Measurements from ENCODE around the gene RBM6. TPM values are rescaled to one million over a fixed set of nuclear protein-coding genes. Genes with fewer than 3 reads are reported as not detected.
A peak's percentile ranks its signal among the peaks of the same experiment; 100 is the strongest.
"Not testable (repeated sequence)": the region's sequence is repeated elsewhere in the genome, so short reads cannot be mapped to it uniquely, and the experiment has no call there.

RBM6 gene, protein sequence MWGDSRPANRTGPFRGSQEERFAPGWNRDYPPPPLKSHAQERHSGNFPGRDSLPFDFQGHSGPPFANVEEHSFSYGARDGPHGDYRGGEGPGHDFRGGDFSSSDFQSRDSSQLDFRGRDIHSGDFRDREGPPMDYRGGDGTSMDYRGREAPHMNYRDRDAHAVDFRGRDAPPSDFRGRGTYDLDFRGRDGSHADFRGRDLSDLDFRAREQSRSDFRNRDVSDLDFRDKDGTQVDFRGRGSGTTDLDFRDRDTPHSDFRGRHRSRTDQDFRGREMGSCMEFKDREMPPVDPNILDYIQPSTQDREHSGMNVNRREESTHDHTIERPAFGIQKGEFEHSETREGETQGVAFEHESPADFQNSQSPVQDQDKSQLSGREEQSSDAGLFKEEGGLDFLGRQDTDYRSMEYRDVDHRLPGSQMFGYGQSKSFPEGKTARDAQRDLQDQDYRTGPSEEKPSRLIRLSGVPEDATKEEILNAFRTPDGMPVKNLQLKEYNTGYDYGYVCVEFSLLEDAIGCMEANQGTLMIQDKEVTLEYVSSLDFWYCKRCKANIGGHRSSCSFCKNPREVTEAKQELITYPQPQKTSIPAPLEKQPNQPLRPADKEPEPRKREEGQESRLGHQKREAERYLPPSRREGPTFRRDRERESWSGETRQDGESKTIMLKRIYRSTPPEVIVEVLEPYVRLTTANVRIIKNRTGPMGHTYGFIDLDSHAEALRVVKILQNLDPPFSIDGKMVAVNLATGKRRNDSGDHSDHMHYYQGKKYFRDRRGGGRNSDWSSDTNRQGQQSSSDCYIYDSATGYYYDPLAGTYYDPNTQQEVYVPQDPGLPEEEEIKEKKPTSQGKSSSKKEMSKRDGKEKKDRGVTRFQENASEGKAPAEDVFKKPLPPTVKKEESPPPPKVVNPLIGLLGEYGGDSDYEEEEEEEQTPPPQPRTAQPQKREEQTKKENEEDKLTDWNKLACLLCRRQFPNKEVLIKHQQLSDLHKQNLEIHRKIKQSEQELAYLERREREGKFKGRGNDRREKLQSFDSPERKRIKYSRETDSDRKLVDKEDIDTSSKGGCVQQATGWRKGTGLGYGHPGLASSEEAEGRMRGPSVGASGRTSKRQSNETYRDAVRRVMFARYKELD
- 19.2 and 36.7 TPM in 2 replicates for total RNA-seq

DNA sequence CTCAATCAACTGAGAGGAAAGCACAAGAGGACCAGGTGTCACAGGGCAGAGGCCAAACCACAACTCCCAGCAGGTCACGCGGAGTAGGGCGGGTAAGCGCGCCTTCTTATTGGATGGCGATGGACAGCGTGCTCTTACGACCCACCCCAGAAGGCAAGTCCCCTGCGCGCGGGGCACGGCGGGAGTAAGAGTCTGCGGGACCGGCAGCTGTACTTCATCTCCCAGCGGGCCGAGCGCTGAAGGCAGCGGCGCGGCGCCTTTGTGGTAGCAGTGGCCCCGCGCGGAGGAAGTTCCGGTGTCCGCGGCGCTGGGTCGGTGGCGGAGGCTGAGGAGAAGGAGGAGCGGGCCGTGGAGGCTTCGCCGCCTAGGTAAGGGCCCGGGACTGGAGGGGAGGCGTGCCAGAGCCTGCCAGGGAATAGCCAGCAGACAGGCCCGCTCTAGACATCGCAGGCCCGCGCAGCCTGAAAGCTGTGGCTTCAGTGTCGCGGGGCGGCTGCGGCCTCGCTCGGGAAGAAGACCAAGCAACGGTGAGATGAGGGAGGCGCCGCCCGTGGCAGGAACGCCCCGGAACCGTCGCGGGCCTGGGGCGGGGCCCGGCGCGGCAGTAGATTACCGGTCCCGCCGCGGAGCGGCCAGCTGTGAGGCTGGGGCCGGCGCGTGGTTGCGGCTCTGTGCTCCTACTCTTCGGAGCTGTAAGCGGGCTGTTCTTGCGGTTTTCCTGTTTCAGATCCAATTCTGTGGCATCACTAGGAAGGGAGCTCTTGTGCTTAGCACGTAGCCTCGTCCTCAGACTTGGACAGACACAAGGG is at the start of gene RBM6:
Gene RBM6, plus strand, starts transcription at position 293 of the 809 bp plus-strand sequence. CDS start 22,492 bp downstream, outside the sequence.
- peak; percentile 98 to 99 for DNase-seq (ENCODE audit: low read depth in 2 of 2)

DNA sequence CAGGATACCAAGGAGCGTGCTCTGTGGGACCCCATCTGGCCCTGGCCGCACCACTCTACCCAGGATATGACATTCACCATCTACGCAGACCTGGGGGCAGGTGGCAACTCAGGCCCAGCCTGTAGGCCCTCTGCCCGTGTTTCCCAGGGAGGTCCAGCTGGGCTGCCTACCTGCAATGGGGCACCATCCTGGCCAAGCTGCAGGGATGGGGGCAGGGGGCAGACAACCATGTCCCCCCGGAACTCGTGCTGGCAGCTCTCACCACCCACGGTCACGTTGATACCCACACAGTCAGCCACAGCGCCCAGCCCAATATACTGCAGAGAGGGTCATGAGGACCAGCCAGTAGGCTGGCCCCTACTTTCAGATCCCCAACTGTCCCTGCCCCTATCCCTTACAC is 44.2 kb upstream of the RBM6 start:
- DNase-seq (ENCODE audit: low read depth in 2 of 2), result no peak

DNA sequence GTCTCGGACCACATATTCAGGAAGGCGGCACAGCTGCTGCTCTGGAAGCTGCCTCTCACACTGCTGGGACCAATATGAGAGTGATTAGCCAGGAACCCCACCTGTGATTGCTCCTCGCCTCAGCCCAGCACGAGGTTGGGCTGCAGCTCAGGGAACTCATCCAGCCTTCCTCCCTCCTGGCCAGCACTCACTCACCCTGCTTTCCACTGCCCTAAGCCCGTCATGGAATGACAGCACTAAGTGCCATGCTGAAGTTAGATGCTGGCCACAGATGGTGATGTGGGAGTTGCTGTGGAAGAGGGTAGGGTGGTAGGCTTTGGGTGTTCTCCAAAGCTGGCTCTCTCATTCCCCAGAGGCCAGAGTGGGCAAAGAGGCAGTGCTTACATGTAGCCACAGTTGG is 43.6 kb upstream of the RBM6 start:
- no peak for DNase-seq (ENCODE audit: low read depth in 2 of 2)

DNA sequence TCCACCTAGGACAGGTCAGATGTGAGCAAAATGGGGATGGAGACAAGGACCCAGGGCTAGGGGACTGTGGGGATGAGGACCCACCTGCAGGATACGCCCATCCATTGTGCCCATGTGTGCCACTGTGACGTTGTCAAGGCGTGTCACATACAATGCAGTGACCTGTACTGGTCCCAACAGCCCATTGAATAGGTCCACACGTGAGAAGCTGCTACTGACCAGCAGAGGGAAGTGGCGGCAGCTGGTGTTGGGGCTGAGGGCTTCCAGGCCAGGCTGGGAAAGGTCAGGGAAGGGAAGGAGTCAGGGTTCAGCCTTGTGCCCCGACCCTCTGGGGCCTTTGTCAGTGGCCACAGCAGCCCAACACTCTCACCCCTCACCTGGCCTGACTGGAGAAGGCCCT is 41.0 kb upstream of the RBM6 start:
- no peak for DNase-seq (ENCODE audit: low read depth in 2 of 2)

DNA sequence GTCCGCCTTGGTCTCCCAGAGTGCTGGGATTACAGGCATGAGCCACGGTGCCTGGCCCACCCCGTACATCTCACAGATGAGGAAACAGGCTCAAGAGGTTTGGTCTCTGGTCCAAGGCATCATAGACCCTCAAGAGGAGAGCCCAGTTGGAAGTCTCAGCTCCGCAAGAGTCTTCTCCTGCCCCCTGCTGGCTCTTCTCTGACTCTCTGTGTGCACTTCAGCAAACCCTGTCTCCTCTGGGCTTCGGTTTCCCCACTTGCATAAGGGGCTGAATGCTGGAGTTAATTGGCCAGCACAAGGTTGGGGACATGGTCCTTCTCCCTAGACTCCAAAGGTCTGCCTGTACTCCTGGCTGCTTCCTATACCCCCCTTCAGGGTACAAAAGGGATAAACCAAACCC is 40.1 kb upstream of the RBM6 start:
- DNase-seq (ENCODE audit: low read depth in 2 of 2), result peak in 1 of 2 donors; percentile 47

DNA sequence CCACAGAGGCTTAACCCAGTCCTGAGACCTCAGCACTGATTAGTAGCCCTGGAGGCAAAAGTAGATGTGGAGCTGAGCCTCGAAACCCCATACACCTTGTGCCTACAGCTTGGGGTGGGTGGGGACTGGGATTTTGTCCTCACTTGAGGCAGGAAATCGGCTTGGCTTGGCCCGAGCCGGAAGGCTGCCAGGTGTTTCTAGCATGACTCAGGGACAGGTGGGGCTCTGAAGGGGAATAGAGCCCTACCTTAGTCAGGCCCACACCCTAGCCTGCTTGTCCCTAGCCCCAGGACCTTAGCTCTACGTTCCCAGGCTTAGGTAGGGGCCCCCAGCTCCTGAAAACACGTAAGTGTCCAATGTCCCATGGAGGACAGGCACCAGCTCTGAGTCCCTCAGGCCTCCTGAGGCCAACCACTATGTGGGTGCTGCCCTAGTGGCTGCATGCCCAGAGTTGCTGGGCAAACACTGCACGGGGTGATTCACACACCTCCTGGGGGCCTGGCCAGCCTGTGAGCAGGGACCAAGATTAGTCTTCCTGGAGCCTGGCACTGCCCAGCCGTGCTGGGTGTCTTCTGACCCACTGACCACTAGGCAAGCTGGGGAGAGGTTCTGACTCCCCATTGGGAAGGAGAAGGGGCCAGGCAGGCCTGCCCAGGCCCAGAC is 39.3 kb upstream of the RBM6 start:
- DNase-seq (ENCODE audit: low read depth in 2 of 2), result peak in 1 of 2 donors; percentile 13

DNA sequence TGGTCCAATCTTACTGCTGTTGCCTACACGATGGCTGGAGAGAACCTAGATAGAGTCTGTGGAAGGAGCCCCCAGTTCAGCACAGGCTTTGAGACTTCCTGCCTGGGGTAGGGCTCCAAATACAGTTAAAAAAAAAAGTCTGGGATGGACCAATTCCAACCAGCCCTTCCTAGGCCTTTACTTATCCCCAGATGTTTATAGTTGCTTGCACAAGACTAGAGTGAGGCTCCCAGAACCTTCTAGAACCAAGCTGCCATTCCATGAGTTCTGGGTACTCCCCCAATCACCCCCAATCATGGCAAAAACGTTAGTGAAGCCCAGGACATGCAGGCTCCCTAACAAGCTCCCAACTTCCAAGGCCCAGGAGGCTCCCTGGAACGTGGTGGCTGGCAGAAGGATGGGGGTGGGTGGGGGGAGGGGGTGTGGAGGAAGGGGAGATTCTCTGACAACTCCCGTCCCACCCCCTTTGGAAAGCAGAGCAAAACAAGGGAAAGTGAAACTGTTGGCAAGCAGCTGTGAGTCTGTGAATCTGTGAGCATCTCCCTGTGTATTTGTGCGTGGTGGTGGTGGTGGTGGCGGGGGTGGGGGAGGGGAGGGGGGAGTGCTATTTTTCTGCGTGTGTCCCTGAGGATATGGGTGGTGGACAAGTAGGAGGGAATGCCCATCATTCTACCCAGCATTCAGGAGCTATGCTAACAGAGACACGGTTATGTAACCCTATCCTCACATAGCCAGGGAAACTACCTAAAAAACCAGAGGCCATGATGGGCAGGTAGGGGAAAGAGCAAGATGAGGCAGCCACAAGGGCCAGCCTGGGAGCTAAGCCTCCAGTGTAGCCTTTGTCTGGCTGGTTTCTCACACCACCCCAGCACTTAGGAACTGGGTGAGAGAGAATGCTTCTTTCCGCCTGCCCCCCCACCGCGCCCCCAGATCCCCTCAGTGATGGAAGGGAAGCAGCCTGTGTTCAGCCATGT is 38.3 kb upstream of the RBM6 start:
- no peak for DNase-seq (ENCODE audit: low read depth in 2 of 2)

DNA sequence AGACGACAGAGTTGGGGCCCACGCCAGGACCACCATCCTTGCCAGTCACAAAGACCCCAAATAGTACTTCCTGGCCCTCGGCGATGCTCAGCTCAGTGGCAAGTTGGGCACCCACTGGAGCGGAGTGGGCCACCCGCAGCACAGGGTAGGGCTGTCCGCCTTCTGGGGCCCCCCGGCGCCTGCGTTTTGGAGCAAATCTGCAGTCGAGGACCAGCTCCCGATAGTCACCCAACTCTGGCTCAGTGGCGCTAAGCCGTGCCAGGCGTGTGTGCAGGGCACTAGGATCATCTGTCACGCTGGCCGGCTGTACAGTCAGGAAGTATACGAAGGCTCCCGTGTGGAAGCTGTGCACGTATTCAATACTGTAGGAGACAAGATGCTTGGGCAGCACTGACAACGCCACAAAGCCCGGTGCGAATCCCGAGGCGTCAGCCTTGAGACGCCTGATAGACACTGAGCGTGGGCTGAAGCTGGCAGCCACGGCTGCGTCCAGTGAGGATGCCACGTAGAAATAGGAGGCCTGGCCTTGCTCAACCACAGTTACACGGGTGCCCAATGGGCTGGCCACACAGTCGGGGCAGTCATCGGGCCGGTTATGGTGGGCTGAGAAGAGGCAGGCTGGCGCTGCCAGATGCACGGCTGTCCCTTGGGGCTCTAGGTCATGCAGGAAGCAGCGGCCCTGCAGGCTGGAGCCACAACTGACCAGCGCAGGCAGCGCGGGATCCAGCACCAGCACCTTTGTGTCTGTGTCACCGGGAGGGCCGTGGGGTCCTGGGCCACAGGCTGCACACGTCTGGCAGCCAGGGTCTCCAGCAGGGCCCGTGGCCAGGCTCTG is 37.2 kb upstream of the RBM6 start:
- no peak for DNase-seq (ENCODE audit: low read depth in 2 of 2)

DNA sequence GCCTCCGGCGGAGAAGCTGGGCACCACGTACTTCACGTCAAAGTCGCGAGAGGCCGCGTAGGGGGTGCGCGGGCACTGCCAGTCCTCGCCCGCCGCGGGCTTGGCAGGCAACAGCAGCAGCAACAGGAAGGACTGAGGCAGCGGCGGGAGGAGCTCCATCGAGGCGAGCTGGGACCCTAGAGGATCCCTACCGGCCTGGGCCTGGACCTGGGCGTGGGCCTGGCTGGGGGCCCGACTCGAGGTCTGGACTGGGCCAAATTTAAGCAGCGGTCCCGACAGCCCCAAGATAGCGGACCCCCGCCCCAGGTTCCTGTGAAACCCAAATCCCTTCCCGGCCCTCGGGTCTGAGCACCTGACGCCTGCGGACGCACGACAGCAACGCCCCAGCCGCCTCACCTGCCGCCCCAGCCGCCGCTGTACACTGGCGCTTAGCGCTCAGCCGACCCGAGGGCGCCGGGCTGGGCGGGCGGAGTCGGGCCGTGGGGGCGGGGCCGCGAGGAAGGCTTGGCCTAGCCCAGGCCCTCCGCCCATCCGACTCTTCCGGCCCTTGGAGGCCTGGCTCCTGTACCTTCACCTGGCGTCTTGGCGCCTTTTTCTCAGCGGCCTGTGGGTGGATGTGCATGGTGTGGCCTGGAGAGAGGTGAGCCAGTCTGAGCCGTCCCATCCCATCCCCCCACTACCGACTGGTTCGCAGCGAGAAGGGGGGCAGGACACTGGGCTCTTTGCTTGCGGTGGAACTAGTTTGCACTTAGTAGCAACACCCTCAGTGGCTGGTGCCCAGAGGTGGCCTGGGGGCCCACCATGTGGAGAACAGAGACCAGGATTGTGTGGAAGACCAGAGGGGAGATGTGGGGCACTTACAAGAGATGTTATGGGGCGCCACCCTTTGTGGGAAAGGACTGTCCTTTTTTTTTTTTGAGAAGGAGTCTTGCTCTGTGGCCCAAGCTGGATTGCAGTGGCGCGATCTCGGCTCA is 36.2 kb upstream of the RBM6 start, which contains the start of gene MST1R:
Gene MST1R, minus strand, starts transcription at position 423 of the 974 bp plus-strand sequence. Its CDS starts 264 bp downstream, at position 159.
- DNase-seq (ENCODE audit: low read depth in 2 of 2), result peak; percentile 32 to 43

DNA sequence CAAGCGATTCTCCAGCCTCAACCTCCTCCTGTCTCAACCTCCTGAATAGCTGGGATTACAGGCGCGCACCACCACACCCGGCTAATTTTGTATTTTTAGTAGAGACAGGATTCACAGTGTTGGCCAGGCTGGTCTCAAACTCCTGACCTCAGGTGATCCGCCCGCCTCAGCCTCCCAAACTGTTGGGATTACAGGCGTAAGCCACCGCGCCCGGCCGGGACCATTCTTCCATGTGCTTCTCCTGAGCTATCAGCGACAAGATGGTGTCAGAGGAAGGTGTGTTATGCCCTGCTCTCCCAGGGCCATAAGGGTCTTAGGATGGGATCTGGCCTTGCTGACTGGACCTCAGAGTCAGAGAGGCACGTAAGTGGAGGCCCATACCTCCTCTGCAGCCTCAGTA is 35.5 kb upstream of the RBM6 start:
- DNase-seq (ENCODE audit: low read depth in 2 of 2), result not testable (repeated sequence)

DNA sequence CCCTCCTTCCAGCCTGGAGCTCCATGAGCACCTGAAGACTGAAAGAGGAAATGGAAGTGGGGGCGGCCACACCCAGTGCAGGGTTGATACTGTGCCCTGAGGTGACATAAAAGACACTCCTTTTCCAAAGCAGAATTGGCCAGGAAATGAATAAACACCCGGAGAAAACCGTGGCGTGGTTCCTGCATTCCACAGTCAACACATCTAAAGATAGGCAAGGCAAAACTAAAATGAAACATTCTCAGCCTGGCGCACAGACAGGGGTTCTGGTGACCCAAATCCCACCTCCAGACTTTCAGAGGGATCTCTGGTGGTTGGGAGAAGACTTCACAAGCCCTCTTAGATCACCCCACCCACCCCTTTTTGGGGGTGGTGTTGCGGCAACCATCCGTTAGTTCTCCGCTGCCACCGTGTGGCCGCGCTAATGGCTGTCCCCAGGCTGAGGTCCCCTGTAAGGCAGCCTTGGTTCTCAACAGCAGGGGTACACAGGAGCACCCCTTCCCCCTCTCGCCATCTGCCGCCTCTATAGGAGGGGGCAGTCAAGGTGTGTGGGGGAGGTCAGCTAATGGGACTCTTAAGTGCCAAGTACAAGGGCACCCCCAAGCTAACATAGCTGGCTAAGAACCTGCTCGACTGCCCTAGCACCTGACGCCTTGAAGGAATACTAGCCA is 33.7 kb upstream of the RBM6 start:
- DNase-seq (ENCODE audit: low read depth in 2 of 2), result peak; percentile 58

DNA sequence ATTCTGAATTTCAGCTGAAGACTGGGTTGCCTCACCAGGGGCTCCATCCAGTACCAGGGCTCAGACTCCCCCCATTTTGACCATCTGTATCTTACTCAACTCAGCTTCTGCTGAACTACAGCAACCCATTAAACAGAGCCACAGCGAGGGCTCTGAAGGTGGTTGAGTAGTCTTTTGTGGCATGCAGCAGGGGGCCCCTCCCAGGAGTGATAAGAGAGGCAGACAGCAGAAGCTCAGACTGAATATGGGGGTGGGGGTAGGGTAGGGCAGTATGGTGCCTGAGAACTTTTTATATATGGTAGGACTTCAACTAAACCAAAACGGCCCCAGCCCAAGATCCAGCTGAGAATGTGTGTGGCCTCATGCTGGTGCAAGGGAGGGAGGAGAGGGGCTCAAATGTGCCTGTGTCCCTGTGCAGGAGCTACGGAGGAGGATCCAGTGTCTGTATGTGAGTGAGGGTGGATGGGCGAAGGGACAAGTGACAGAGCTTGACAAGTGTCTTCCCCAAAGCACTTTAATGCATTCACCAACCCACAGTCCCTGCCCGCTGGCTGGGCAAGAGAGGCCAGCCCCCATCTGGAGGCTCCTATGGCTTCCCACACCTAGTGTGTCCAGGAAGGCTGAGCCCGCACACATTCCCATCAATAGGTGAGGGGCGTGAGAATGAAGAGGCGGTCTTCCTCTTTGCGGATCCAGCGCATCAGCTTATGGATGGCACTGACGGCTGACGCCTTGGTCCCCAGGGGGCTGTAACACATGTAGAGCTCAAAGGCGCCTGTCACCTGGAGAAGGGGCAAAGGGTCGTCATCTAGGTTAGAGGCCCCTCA is 31.4 kb upstream of the RBM6 start:
- no peak for DNase-seq (ENCODE audit: low read depth in 2 of 2)

DNA sequence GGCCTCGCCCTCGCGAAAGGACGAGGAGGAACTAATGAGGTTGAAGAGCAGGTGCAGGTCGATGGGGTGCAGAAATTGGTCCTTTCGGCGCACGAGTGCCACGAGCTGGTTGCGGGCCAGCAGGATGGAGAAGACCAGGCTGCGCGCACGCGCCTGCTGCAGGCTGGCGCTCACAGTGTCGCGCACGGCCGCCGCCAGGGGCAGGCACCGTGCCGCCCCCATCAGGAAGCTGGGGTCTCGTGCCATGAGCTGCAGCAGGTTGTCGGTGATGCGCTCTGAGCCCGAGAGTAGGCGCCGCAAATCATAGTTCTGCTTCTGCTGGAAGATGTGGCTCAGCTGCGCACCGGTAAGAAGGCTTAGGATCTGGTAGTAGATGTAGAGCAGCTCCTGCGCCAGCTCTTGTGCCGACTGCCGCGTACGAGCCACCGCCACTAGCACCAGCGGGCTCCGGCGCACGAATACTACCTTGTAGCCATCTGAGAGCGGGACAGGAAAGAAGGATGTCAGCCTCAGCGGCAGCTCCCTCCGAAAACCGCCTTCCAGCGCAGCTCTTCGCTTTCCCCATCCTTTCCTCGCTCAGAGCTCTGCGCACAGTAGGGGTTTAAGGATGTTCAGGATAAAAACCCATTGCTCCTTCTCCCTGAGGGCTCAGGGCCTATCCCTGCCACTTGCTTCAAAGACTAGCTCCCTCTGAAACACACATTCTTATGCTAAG is 29.4 kb upstream of the RBM6 start:
- no peak for DNase-seq (ENCODE audit: low read depth in 2 of 2)

DNA sequence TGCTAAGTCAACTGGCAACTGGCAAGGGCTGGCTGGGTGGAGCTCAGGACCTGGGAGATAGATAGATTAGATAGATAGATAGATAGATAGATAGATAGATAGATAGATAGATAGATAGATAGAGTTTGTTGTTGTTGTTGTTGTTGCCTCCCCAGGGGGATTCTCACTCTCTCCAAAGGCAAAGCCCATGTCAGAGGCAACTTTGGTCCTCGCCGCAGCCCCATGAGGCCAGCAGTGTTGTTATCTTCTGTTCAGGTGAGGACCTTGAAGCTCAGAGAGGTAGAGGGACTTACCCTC is 28.9 kb upstream of the RBM6 start:
- DNase-seq (ENCODE audit: low read depth in 2 of 2), result no peak

DNA sequence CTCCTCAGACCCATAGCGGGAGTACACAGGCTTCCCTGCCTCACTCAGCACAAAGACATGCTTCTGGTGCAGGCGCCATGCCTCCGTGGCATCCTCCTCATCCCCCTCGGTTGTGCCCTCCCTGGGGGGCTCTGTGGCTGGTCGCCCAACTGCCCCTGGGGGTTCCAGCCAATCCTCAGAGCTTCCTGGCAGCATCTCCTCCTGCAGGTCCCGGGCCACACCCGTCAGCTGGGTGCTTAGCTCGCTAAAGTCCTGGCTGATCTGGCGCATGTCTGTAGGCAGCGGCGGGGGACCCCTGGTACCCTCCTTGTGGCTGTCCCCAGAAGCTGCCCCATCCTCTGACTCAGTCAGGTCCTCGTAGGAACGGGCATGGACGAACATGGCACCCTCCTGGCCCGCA is 28.3 kb upstream of the RBM6 start:
- no peak for DNase-seq (ENCODE audit: low read depth in 2 of 2)
